NB4 (cell line): Measurements from ENCODE around the gene IL36B.

ENCODE experiments used
- POLR2A ChIP-seq: IDR thresholded peaks from 2 replicates; pipeline ENCODE4 v1.6.1; 2011; ENCODE audit warnings: mild to moderate bottlenecking; ENCODE audit not compliant: insufficient read length; ENCODE audit errors: extremely low read depth
- TF ChIP-seq, protein P1 (sequence below): IDR thresholded peaks from 2 replicates; pipeline ENCODE4 v1.6.1; 2011; ENCODE audit warnings: low read depth, low read length

DNA sequence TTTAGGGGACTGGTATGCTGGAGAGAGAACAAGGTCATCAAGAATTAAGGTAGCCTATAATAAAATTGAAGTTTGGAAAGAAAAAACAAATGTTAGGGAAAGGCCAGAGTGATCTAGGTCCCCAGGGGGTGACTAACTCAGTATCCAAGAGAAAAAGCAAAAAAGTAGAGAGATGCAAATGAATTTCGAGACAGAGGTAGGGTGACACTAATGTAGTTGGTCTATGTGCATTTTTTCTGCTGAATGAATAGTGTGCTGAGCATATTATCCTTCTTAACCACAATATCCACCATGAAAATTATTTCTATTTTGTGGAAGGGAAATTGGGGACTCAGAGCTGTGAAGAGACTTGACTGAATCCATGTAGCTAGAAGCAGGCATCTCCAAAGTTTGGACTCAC, 37.6 kb downstream of the IL36B start:
- TF ChIP-seq, protein P1, sequence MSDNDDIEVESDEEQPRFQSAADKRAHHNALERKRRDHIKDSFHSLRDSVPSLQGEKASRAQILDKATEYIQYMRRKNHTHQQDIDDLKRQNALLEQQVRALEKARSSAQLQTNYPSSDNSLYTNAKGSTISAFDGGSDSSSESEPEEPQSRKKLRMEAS: no peak
- TF ChIP-seq POLR2A: no peak
